RPMI7951 (cell line): ENCODE results near the gene THEM4. TPM values are rescaled to one million over a fixed set of nuclear protein-coding genes. Genes with fewer than 3 reads are reported as not detected.
"Not testable (repeated sequence)": the region's sequence is repeated elsewhere in the genome, so short reads cannot be mapped to it uniquely, and the experiment has no call there.

Experiments used
- DNase-seq: peaks from one replicate; pipeline ENCODE4 v3.0.0-alpha.2; 2012; ENCODE audit warnings: low read depth
- total RNA-seq: library from RNA; depleted of rRNA; stranded (reverse); fragments of >200 nt; shearing (Covaris generic); gene quantifications from 2 replicates; pipeline ENCODE4 v1.2.3, GENCODE V29; 2014

Gene THEM4
- total RNA-seq, 1 experiment from 2014 or later, result 19.7 TPM

DNA sequence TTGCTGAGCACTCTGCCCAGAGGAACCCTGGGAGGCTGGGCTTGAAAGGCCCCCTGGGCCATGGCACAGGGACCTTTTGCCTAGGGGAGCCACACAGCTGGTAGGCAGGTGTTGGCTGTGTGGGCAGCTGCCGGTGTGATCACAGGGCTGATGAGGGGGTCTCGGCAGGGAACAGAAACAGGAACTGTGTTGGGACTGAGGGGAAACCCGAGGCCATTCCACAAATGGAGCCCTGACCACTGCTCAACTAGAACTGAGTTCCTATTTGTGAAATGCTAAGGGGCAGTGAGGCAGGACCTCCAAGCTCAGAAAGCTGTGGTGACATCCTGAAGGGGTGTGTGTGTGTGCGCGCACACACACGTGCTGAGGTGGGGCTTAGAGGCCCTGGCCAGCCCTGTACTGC lies 49.4 kb downstream of the THEM4 start:
- DNase-seq, result no peak

- DNase-seq, result no peak
Measured at GRCh38 chr1:151858886-151859665, 50.2 kb downstream of the THEM4 start.

DNA sequence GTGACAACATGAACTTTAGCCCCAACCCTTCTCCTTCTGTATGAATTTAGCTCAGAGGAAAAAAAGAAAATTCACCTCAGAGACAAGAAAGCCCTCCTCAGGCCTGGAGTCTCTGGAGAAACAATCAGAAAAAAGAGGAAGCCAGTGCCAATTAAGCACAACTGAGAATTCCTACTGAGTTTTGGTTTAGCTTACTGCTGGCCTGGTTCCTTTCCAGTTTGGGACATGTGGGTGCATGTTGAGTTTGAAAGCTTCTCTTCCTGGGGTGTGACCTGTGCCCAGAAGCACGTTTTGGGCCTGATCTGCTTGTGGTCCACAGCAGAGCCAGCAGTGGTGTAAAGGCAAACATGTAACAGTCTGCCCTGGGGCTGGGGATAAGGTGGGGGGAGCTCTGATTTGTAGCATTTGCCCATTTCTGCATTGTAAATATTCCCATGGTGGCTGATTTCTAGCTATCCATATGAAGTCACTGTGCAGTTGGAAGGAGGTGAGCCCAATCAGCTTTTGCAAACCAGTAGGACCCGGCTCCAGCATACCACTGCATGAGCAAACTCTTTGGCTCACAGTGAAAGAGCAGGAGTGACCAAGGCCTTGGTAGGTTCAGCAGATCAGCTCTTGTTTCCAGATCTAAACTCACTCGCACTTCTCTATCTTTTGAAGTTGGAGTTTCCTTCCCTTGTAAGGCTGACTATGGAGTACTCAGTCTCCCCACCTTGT lies 51.1 kb downstream of the THEM4 start:
- DNase-seq, result no peak

DNA sequence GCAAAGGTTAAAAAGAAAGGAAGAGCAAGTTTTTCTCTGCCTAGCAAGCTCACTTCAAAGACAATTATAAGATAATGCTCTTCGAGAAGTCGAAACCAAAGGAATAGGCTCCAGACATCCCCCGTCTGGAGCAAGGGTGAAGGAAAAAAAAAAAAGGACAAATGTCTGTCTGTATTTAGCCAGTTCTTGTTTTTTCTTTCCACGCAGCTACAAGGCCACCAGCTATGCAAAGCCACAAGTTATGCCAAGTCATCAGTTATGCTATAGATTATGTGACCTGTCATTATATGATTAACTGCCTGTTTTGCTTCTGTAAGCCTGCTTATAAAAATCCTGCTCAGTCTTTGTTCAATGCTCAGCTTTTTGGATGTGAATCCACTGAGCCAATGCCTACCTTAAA lies 53.4 kb downstream of the THEM4 start:
- no peak for DNase-seq

DNA sequence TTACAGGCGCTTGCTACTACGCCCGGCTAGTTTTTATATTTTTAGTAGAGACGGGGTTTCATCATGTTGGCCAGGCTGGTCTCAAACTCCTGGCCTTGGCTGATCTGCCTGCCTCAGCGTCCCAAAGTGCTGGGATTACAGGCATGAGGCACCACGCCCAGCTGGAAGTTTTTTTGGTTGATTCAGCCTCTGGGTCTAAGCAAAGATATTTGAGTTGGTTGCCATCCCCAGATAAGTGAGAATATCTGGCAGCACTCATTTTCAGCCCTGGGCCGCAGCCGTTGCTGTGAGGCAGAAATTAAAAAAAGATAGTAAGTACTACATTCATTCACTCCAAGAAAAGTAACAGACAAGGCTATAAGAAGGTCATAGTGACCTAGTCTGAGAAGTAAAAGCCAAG lies 53.8 kb downstream of the THEM4 start:
- not testable (repeated sequence) for DNase-seq

DNA sequence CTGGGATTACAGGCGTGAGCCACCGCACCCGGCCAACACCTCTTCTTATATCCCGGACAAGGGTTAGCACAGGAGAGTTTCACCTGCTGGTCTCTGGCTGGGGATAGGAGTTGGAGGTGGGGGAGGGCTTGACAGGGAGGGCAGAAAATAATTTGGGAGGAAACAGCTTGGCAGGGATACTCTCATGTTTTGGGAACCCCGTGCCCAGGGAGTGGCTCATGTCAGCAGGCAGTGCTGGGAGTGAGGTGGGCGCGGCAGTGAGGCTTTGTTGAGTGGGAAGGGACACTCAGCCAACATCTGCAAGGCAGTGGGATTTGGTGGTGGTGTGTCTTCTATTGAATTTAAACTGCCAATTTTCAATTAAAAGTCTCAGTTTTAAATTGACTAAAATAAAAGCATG lies 54.7 kb downstream of the THEM4 start:
- no peak for DNase-seq

DNA sequence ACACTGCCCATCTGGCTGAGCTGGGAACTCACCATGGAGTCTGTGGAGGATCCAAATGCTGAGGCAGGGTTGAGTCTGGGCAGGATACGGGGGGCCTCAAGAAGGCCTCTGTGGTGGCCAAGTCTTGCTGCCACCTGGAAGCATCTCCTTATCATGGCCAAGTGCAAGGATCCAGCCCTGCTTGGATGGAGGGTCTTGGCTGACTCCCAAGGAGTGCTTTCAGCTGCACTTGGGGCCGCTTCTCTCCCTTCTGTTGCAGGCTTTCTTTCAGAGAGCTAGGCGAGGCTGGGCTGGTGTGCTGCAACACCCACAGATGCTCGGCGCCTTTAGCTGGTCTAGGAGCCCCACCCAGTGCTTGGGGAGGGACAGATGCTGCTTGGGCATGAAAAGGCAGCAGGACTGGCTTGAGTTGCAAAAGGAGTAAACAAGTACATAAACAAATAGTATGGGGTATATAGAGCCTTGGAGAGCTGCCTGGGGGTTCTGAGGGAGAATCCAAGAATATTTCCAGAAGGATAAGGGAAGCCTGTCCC lies 55.8 kb downstream of the THEM4 start, which contains the start of gene THEM5:
Gene THEM5 (minus strand): TSS at position 302 of the 533 bp plus-strand sequence. CDS start 147 bp downstream, at position 155.
- DNase-seq, result no peak

GRCh38 chr1:151852733-151853132 lies 56.6 kb downstream of the THEM4 start:
- DNase-seq, result no peak

DNA sequence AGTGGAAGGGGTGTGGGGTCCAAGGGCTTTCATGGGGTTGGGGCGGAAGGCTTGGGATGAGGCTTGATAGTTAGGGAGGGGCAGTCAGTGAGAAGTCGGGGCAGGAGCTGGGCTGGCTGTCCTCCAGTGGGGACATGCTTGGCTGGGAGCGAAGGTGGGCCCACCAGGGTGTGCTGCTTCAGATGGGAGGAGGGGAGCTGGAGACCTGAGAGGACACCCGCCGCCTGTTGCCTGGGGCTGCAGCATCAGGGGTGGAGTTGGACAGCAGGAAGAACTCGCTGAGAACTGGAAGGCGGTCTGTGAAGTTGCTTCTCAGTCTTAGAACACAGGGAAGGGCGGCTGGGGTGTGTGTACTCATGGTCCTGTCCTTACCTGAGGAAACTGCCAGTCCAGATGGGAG lies 57.4 kb downstream of the THEM4 start:
- no peak for DNase-seq

- DNase-seq, result no peak
Measured at GRCh38 chr1:151849871-151850270, 59.4 kb downstream of the THEM4 start.

DNA sequence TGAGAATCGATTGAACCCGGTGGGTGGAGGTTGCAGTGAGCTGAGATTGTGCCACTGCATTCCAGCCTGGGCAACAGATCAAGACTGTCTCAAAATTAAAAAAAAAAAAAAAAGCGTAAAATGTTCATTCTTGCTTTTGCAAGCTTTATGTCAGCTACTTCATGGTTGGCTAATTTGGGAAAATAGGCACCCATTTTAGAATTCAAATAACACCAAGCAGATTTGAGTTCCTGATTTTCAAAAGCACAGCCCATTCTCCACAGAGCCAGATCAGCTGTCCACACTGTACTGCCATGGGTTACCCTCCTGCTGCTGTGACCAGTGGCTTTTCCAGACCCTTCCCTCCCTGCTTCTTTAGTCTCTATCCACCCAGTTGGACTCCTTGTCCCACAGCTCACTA lies 60.2 kb downstream of the THEM4 start:
- DNase-seq, result no peak

- DNase-seq, result no peak
Measured at GRCh38 chr1:151847867-151848596, 61.3 kb downstream of the THEM4 start.

GRCh38 chr1:151846686-151847237 lies 62.5 kb downstream of the THEM4 start:
- DNase-seq, result no peak

GRCh38 chr1:151846062-151846568 lies 63.2 kb downstream of the THEM4 start:
- DNase-seq, result peak; percentile 45

DNA sequence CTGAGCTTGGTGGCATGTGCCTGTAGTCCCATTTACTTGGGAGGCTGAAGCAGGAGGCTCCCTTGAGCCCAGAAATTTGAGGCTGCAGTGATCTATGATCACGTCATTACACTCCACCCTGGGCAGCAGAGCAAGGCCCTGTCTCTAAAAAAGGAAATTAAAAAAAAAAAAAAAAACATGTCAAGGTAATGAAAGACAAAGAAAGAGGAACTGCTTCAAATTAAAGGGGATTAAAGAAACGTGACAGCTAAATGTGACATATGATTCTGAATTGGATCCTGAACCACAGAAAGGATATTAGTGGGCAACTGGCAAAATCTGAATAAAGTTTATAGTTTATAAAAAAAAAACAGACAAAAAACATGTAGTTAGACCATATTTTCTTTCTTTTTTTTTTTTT lies 65.9 kb downstream of the THEM4 start:
- no peak for DNase-seq

DNA sequence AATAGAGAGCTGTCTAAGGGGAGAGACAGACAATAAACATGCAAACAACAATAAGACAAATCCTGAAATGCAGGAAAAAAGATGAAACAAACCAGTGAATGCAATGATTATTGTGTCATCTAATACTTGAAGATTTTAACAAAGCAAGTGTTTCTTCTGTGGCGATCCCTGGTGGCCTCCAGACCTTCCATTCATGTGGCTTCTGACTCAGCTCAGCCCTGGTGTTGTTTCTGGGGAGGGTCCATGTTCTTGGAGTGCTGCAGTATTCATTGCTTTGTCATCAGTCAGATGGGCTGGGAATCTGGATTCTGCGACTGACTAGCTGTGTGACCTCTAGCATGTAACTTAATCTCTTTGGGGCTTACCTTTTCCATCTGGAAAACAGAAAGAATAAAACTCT lies 68.2 kb downstream of the THEM4 start:
- DNase-seq, result peak; percentile 77

- DNase-seq, result no peak
Measured at GRCh38 chr1:151840421-151840820, 68.9 kb downstream of the THEM4 start.

DNA sequence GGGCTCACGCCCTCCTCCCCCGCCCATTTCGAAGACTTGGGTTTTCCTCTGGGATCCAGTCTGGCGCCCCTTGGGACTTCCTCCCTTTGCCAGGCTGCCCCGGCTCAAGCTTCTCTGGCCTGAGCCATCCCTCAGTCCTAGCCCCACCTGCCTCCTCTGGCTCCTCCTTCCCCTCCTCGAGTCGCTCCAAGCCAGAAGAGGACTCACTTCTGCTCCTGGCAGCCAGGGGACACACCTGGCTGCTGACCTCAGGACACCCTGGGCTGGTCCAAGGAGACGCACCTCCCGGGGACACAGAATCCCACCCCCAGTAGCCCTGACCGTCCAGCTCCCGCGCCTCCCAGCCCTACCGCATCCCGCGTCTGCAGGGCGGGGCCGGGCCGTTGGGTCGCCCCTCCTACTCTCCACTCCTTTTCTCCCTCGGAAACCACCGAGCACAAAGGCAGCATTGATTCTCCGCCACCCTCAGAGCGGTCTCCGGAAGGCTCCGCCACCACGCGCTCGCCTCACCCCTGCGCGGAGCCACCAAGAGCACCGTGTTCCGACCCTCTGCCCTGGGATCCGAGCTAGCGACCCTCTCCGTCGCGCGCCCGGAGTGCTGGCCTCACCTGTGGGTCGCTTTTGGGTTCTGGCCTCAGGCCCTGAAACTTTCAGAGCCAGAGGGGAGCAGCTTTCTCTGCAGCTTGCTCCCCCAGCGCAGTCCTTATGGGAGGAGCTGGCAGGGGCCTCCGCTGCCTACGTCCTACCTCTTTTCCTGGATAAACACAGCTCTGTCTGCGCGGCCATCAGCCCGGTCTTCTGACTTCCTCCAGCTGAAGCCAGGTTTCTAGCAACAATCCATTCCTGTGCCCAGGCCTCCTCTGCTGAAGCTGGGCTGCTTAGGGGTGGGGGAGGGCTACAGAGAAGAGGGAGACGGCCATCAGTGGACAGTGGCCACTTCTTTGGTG lies 69.6 kb downstream of the THEM4 start, which contains the start of gene C2CD4D:
Gene C2CD4D (minus strand): TSS at position 364 of the 947 bp plus-strand sequence. CDS start 831 bp downstream, outside the sequence.
- peak; percentile 68 for DNase-seq

GRCh38 chr1:151839082-151839412 lies 70.3 kb downstream of the THEM4 start:
- no peak for DNase-seq
